Ovary (tissue), 3 donors: ENCODE data around the gene GOLGA6A.

Experiments used
- CTCF ChIP-seq, 3 donors: fragments of 450-650 bp in 2 of 3; fragments of 200-600 bp in 1 of 3; IDR thresholded peaks; one replicate each; pipeline versions ENCODE4 v1.5.1 to v1.8.0; 2016 to 2022; ENCODE audit warnings: antibody characterized with exemption in 3 of 3, mild to moderate bottlenecking in 1 of 3
- EP300 ChIP-seq: sonication (generic); formaldehyde crosslinking; IDR thresholded peaks from one replicate; pipeline ENCODE4 v1.6.1; 2017; ENCODE audit warnings: antibody characterized with exemption
- donor health status: DM: no; HTN: no; CAD: no.

GRCh38 chr15:74124759-74125158 is 42.4 kb upstream of the GOLGA6A start:
- TF ChIP-seq CTCF (IDR thresholded peaks at IDR 0.05) = no peak
- TF ChIP-seq EP300 = no peak
